GM23338 (cell line): ENCODE measurements around the gene TBP. TPM values are rescaled to one million over a fixed set of nuclear protein-coding genes. Genes with fewer than 3 reads are reported as not detected.
A peak's percentile ranks its signal among the peaks of the same experiment; 100 is the strongest.

ENCODE experiments used
- ATAC-seq: fragments of 200-7000 bp; cut with Tn5 transposase; 3 replicates; pipeline ENCODE4 v1.9.1; 2020
- DNase-seq: peaks from one replicate; pipeline ENCODE4 v3.0.0-alpha.2; 2015; ENCODE audit warnings: low spot score
- H2AFZ ChIP-seq: fragments of 200-600 bp; sonication (generic); 2 replicates; pipeline ENCODE4 v1.8.0; 2016; ENCODE audit warnings: antibody characterized with exemption, mild to moderate bottlenecking, moderate library complexity
- H3F3A ChIP-seq: fragments of 200-600 bp; sonication (generic); replicated peaks from 2 replicates; pipeline ENCODE4 v1.8.0; 2017; ENCODE audit warnings: antibody characterized with exemption, mixed run types, low read depth
- H3K27ac ChIP-seq: fragments of 200-600 bp; sonication (generic); 2 replicates; pipeline ENCODE4 v1.6.1; 2016; ENCODE audit warnings: low read depth
- H3K27me3 ChIP-seq: fragments of 200-600 bp; sonication (generic); 2 replicates; pipeline ENCODE4 v1.8.0; 2016; ENCODE audit warnings: mild to moderate bottlenecking, mixed run types, moderate library complexity; ENCODE audit not compliant: insufficient read depth
- H3K36me3 ChIP-seq: fragments of 200-600 bp; sonication (generic); 2 replicates; pipeline ENCODE4 v1.8.0; 2016; ENCODE audit warnings: mild to moderate bottlenecking; ENCODE audit not compliant: insufficient read depth
- H3K4me1 ChIP-seq: fragments of 200-600 bp; sonication (generic); 2 replicates; pipeline ENCODE4 v1.8.0; 2016; ENCODE audit warnings: mild to moderate bottlenecking, moderate library complexity; ENCODE audit not compliant: insufficient read depth
- H3K4me2 ChIP-seq: fragments of 200-600 bp; sonication (generic); 2 replicates; pipeline ENCODE4 v1.7.1; 2017; ENCODE audit warnings: mixed run types
- H3K4me3 ChIP-seq: fragments of 200-600 bp; sonication (generic); 2 replicates; pipeline ENCODE4 v1.6.1; 2016; ENCODE audit warnings: mixed run types
- H3K79me2 ChIP-seq: fragments of 200-600 bp; sonication (generic); replicated peaks from 2 replicates; pipeline ENCODE4 v1.8.0; 2017; ENCODE audit warnings: mild to moderate bottlenecking; ENCODE audit not compliant: insufficient read depth
- H3K9me2 ChIP-seq: fragments of 200-600 bp; sonication (generic); 2 replicates; pipeline ENCODE4 v1.8.0; 2017; ENCODE audit not compliant: insufficient read depth
- H4K20me1 ChIP-seq: fragments of 200-600 bp; sonication (generic); replicated peaks from 2 replicates; pipeline ENCODE4 v1.8.0; 2017; ENCODE audit warnings: mild to moderate bottlenecking; ENCODE audit not compliant: insufficient read depth
- H3K27ac Mint-ChIP-seq: 2 replicates; pipeline ENCODE4 v1.8.0; 2020; ENCODE audit warnings: inconsistent platforms, mild to moderate bottlenecking, moderate library complexity, mixed read lengths
- H3K27me3 Mint-ChIP-seq: 3 replicates; pipeline ENCODE4 v1.8.0; 2022; ENCODE audit warnings: low read depth, mild to moderate bottlenecking, moderate library complexity, mixed read lengths, inconsistent platforms; ENCODE audit not compliant: insufficient read depth, poor library complexity
- H3K36me3 Mint-ChIP-seq: 3 replicates; pipeline ENCODE4 v1.8.0; 2021; ENCODE audit warnings: low read depth, mild to moderate bottlenecking, inconsistent platforms, moderate library complexity, mixed read lengths
- H3K4me1 Mint-ChIP-seq: 3 replicates; pipeline ENCODE4 v1.8.0; 2020; ENCODE audit warnings: mild to moderate bottlenecking, inconsistent platforms, mixed read lengths
- H3K4me3 Mint-ChIP-seq: 3 replicates; pipeline ENCODE4 v1.8.0; 2021; ENCODE audit warnings: moderate library complexity, mild to moderate bottlenecking, inconsistent platforms, mixed read lengths
- H3K9me3 Mint-ChIP-seq: 3 replicates; pipeline ENCODE4 v1.8.0; 2020; ENCODE audit warnings: moderate library complexity, mild to moderate bottlenecking, inconsistent platforms, mixed read lengths
- CTCF ChIP-seq, 2 experiments: fragments of 200-600 bp in 1 of 2; sonication (generic) in 1 of 2; conservative IDR thresholded peaks; 2 replicates each; pipeline versions ENCODE4 v1.5.1 to v1.6.1; 2016 to 2017; ENCODE audit warnings: antibody characterized with exemption in 2 of 2, low read depth in 2 of 2, mild to moderate bottlenecking in 2 of 2, moderate library complexity in 1 of 2
- EZH2phosphoT487 ChIP-seq: fragments of 200-600 bp; sonication (generic); IDR thresholded peaks from one replicate; pipeline ENCODE4 v1.8.1; 2018; ENCODE audit warnings: antibody characterized with exemption; ENCODE audit not compliant: unreplicated experiment
- JUNB ChIP-seq: IDR thresholded peaks from one replicate; pipeline ENCODE4 v1.6.1; 2016; ENCODE audit warnings: antibody characterized with exemption; ENCODE audit not compliant: unreplicated experiment
- POLR2AphosphoS5 ChIP-seq: IDR thresholded peaks from 2 replicates; pipeline ENCODE4 v1.6.1; 2016; ENCODE audit warnings: antibody characterized with exemption, low read depth
- STAT1 ChIP-seq: IDR thresholded peaks from one replicate; pipeline ENCODE4 v1.6.1; 2016; ENCODE audit warnings: antibody characterized with exemption; ENCODE audit not compliant: unreplicated experiment
- polyA plus RNA-seq: library from polyadenylated mRNA; unstranded; fragments of >200 nt; fragmentation: Nextera tagmentation; extraction: Ambion mirVana; gene quantifications from 2 replicates; pipeline ENCODE4 v1.2.1, GENCODE V29; 2016
- total RNA-seq: library from RNA; depleted of rRNA; stranded (reverse); fragments of >200 nt; shearing (Covaris generic); gene quantifications from 2 replicates; pipeline ENCODE4 v1.2.3, GENCODE V29; 2014
- TF ChIP-seq, protein P1 (sequence below): IDR thresholded peaks from one replicate; pipeline ENCODE4 v1.6.1; 2018; ENCODE audit warnings: antibody characterized with exemption; ENCODE audit not compliant: unreplicated experiment
- TF ChIP-seq, protein P2 (sequence below): fragments of 250-450 bp; sonication (Bioruptor Pico); IDR thresholded peaks from 2 replicates; pipeline ENCODE4 v1.5.0; 2020; ENCODE audit warnings: mild to moderate bottlenecking, moderate library complexity

TBP gene
- total and polyA plus RNA-seq, 2 experiments from 2014 or later = 30.3 to 36.5 TPM

GRCh38 chr6:170575250-170575649 is 21.1 kb downstream of the TBP start:
- no peaks in the 10 kb centered on the region for H3K27me3 Mint-ChIP-seq
- peak; percentile 57; the same call in 2 of the 3 replicates for ATAC-seq
- no peaks in the 10 kb centered on the region for H4K20me1 ChIP-seq
- H3F3A ChIP-seq = no peaks in the 10 kb centered on the region
- peaks cover 44% of the 10 kb centered on the region for H3K36me3 Mint-ChIP-seq
- H3K9me3 Mint-ChIP-seq = no peaks in the 10 kb centered on the region
- no peaks in the 10 kb centered on the region for H3K79me2 ChIP-seq
- H3K4me3 ChIP-seq = no peak overlapping the region
- peak; percentile 36 for DNase-seq
- TF ChIP-seq CTCF (conservative IDR thresholded peaks at IDR 0.05; ENCODE audit: low read depth in 2 of 2) = peak; percentile 58 to 64
- TF ChIP-seq, protein P1, sequence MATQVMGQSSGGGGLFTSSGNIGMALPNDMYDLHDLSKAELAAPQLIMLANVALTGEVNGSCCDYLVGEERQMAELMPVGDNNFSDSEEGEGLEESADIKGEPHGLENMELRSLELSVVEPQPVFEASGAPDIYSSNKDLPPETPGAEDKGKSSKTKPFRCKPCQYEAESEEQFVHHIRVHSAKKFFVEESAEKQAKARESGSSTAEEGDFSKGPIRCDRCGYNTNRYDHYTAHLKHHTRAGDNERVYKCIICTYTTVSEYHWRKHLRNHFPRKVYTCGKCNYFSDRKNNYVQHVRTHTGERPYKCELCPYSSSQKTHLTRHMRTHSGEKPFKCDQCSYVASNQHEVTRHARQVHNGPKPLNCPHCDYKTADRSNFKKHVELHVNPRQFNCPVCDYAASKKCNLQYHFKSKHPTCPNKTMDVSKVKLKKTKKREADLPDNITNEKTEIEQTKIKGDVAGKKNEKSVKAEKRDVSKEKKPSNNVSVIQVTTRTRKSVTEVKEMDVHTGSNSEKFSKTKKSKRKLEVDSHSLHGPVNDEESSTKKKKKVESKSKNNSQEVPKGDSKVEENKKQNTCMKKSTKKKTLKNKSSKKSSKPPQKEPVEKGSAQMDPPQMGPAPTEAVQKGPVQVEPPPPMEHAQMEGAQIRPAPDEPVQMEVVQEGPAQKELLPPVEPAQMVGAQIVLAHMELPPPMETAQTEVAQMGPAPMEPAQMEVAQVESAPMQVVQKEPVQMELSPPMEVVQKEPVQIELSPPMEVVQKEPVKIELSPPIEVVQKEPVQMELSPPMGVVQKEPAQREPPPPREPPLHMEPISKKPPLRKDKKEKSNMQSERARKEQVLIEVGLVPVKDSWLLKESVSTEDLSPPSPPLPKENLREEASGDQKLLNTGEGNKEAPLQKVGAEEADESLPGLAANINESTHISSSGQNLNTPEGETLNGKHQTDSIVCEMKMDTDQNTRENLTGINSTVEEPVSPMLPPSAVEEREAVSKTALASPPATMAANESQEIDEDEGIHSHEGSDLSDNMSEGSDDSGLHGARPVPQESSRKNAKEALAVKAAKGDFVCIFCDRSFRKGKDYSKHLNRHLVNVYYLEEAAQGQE = no peak
- no peak for TF ChIP-seq POLR2AphosphoS5
- H3K9me2 ChIP-seq = no peaks in the 10 kb centered on the region
- peaks cover 2% of the 10 kb centered on the region for H3K36me3 ChIP-seq
- 0 out of 2 replicates have a peak overlapping the region, but pooled peaks have one; percentile 30 for H3K27ac ChIP-seq
- no peaks in the 10 kb centered on the region for H3K4me1 ChIP-seq
- no peak overlapping the region for H2AFZ ChIP-seq
- no peaks in the 10 kb centered on the region for H3K4me1 Mint-ChIP-seq
- no peak overlapping the region for H3K27ac Mint-ChIP-seq
- H3K4me3 Mint-ChIP-seq = no peak overlapping the region
- no peaks in the 10 kb centered on the region for H3K27me3 ChIP-seq
- no peak overlapping the region for H3K4me2 ChIP-seq

DNA sequence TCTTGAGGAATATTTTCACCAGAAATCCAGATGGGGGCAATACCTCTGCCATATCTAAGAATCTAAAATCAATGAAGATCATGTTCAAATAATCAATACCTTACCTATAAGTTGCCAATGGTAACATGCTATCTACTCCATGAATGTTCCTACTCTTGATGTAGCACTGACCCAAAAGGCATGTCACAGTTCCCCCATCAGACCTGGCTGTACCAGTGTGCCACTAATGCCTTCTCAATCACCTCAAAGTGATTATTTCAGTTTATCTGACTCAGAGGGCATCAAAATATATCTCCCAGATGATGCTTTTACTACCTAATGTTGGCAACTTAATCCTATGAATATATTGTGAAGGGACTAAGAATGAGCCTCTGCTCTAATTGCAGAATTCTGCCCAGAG is 24.7 kb downstream of the TBP start:
- Mint-ChIP-seq H3K4me1 (peaks cover 4% of the 10 kb centered on the region; the same call in 1 of the 3 replicates), H3K27me3 (no peaks in the 10 kb centered on the region), H3K9me3 (no peaks in the 10 kb centered on the region), H3K27ac (no peak overlapping the region), H3K36me3 (peaks cover 59% of the 10 kb centered on the region), H3K4me3 (no peak overlapping the region)
- Histone ChIP-seq H3K9me2 (no peaks in the 10 kb centered on the region), H3K4me2 (no peak overlapping the region), H4K20me1 (0 out of 2 replicates have a peak, but pooled peaks cover 6% of the 10 kb centered on the region), H3K79me2 (peaks cover 13% of the 10 kb centered on the region), H2AFZ (no peak overlapping the region), H3K27me3 (no peaks in the 10 kb centered on the region), H3F3A (no peaks in the 10 kb centered on the region), H3K4me1 (0 out of 2 replicates have a peak, but pooled peaks cover 6% of the 10 kb centered on the region), H3K36me3 (peaks cover 13% of the 10 kb centered on the region), H3K4me3 (no peak overlapping the region), H3K27ac (no peak overlapping the region)
- no peak for DNase-seq
- TF ChIP-seq JUNB (no peak), STAT1 (no peak), EZH2phosphoT487 (no peak)
- TF ChIP-seq, protein P2, sequence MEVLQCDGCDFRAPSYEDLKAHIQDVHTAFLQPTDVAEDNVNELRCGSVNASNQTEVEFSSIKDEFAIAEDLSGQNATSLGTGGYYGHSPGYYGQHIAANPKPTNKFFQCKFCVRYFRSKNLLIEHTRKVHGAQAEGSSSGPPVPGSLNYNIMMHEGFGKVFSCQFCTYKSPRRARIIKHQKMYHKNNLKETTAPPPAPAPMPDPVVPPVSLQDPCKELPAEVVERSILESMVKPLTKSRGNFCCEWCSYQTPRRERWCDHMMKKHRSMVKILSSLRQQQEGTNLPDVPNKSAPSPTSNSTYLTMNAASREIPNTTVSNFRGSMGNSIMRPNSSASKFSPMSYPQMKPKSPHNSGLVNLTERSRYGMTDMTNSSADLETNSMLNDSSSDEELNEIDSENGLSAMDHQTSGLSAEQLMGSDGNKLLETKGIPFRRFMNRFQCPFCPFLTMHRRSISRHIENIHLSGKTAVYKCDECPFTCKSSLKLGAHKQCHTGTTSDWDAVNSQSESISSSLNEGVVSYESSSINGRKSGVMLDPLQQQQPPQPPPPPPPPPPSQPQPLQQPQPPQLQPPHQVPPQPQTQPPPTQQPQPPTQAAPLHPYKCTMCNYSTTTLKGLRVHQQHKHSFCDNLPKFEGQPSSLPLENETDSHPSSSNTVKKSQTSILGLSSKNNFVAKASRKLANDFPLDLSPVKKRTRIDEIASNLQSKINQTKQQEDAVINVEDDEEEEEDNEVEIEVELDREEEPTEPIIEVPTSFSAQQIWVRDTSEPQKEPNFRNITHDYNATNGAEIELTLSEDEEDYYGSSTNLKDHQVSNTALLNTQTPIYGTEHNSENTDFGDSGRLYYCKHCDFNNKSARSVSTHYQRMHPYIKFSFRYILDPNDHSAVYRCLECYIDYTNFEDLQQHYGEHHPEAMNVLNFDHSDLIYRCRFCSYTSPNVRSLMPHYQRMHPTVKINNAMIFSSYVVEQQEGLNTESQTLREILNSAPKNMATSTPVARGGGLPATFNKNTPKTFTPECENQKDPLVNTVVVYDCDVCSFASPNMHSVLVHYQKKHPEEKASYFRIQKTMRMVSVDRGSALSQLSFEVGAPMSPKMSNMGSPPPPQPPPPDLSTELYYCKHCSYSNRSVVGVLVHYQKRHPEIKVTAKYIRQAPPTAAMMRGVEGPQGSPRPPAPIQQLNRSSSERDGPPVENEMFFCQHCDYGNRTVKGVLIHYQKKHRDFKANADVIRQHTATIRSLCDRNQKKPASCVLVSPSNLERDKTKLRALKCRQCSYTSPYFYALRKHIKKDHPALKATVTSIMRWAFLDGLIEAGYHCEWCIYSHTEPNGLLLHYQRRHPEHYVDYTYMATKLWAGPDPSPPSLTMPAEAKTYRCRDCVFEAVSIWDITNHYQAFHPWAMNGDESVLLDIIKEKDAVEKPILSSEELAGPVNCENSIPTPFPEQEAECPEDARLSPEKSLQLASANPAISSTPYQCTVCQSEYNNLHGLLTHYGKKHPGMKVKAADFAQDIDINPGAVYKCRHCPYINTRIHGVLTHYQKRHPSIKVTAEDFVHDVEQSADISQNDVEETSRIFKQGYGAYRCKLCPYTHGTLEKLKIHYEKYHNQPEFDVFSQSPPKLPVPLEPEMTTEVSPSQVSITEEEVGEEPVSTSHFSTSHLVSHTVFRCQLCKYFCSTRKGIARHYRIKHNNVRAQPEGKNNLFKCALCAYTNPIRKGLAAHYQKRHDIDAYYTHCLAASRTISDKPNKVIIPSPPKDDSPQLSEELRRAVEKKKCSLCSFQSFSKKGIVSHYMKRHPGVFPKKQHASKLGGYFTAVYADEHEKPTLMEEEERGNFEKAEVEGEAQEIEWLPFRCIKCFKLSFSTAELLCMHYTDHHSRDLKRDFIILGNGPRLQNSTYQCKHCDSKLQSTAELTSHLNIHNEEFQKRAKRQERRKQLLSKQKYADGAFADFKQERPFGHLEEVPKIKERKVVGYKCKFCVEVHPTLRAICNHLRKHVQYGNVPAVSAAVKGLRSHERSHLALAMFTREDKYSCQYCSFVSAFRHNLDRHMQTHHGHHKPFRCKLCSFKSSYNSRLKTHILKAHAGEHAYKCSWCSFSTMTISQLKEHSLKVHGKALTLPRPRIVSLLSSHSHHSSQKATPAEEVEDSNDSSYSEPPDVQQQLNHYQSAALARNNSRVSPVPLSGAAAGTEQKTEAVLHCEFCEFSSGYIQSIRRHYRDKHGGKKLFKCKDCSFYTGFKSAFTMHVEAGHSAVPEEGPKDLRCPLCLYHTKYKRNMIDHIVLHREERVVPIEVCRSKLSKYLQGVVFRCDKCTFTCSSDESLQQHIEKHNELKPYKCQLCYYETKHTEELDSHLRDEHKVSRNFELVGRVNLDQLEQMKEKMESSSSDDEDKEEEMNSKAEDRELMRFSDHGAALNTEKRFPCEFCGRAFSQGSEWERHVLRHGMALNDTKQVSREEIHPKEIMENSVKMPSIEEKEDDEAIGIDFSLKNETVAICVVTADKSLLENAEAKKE (CRISPR knock-in tag) = no peak
- no peak for ATAC-seq
